ENCODE data around the gene SLC44A3.
A peak's percentile ranks its signal among the peaks of the same experiment; 100 is the strongest.

Gene SLC44A3

DNA sequence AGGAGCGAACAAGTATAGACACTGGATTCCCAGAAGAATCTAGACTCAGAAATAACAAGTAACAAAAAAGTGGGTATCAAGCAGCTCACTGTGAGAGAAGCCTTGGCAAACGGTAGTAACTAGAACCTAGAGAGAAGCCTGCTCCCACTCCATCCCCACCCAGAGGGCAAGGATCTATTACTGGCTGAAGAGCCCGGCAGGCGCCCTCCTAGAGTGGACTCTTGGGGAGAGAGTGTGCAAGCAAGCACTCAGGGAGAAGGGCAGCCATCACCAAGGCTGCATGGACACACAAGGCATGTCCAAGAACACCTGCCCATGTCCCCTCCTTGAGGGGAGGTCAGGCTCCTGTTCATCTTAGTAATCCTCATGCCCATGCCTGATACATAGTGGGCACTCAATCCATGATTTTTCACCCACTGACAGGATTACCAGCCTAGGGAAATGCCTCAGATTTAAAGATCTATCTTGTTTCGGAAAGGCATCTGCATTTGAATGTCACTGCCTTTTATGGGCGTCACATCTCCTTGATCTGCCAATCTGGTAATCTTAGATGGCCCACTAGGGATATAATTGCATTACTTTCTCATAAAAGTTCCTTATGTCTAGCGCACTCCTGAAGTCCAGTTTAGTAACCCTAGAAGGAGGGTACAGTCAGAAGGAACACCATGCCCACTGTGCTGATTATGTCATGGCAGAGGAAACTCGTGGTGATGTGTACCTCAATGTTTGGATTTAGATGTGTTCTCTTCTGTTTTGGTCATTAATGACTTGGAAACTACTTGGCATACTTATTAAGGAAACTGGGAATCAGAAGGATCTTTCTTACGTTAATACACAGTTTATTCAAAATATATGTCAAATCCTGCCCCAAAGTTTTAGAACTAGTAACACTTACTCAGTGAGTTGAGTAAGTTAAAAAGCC, 92.4 kb downstream of the SLC44A3 start:
- no peak for DNase-seq

DNA sequence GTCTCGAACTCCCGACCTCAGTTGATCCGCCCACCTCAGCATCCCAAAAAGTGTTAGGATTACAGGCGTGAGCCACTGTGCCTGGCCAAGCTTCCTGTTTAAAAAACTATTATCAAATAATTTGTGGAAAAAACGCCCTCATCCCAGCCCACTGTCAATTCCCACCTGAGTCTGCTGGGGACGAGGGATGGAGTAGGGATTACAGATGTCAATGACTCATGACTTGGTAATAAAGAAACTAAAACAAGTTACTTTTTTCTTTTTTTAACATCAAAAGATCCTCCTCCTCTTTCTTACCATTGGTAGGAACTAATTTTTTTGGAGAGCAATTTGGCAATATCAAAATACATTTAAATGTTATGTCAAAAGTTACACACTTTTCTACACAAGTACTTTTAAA, 97.1 kb downstream of the SLC44A3 start:
- DNase-seq: no peak

DNA sequence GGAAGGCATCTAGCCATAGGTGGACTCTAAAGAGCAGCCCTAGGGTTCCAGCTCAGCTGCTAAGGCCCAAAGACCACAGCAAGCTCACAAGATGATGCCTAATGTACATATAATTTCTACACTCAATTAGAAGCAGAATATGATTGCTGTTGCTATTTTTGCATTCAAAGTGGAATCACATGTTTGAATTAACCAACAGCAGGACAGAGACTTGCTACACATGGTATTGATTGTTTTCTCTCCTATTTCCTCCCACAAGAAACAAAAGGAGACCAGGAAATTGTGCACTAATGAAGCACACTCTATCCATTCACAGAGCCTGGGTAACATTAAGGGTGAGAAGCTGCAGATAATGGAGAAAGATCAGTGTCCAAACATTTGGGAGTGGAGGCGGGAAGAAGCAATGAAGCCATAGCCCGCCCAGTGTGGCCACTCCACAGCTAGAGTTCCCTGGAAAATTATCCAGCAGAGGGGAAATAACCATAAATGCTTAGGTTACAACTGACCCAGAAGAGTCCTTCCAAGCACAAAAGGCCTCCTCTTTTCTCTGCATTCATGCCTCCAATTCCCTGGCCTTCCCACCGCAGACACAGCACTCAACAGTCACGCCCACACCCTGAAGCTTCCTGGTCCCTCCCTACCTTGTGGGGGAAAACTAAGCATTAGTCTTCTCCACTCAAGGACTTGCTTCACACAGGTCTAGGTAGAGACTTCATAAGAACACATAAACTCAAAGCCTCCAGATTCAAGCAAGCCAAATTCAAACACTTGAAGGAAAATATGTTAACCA, 99.3 kb downstream of the SLC44A3 start:
- no peak for DNase-seq

DNA sequence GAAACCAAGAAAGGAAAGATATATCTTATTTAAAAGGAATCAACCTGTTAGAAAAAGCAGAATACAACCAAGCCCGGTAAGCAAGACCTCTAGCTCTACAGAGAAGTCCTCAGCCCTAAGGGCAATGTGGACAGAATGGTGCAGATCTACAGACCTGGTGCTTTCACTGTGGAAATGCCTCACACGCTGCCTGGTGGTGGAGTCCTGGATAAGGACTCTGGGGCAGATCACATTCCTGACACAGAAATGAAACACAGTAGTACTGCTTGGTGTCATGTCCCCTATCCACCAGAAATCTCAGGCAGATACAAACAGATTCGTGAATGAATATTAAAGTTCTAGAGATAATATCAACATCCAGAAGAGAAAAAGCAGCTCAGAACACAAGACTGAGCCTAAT, 99.9 kb downstream of the SLC44A3 start:
- no peak for DNase-seq

DNA sequence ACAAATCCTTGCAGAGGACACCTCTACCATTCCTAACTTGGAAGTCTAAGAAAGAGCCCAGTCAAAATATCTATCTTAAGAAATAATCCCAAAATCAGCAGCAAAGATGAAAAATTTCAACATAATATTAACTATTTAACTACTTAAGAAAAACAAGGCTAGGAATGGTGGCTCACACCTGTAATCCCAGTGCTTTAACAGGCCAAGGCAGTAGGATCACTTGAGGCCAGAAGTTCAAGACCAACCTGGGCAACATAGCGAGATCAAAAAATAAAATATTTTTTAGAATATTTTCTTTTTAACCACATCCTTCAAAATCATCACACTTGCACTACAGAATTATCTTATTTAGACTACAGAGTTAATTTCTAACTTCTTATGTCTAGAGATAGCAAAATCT, 101.8 kb downstream of the SLC44A3 start:
- no peak for DNase-seq

DNA sequence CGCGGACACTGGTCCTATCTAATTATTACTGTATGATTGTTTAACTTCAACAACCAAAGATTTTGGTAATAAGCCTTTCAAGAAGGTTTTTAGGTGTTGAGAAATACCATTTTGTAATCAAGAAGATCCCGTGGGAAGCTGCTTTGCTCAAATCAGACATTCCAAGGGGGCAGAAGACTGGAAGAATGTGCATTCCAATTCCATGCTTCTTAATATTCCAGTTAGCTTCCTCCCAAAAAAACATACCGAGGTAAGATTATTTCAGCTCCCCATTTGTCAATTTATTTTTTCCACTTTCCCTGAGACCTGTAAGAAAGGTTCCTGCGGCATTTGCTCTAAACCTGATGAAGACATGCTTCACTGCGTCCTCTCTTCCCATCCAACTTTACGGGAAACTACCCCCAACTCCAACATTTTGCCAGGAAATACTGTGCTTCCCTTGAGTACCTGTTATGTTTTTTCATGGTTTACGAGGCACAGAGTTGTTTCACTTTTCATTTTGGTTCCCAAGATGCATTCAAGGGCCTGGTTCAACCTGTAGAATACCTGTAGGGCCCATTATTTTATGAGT, 102.7 kb downstream of the SLC44A3 start:
- no peak for DNase-seq

DNA sequence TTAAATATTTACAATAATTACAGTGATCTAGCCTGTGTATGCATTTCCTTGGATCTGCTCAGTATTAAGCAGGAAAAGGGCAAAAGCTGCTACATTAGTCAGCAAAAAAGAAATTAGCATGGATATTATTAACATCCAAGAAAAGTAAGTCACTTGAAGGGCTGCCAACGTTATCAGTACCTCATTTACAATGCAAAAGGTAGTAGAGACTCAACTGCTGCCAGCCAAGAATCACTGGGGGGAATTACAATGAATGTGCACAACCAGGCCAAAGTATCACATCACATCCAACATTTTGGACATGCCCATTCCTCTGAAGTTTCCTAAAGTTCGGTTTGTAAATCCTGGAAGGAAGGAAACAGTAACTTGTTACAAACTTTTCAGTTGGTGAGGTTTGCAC, 104.8 kb downstream of the SLC44A3 start:
- DNase-seq: peak; percentile 36

DNA sequence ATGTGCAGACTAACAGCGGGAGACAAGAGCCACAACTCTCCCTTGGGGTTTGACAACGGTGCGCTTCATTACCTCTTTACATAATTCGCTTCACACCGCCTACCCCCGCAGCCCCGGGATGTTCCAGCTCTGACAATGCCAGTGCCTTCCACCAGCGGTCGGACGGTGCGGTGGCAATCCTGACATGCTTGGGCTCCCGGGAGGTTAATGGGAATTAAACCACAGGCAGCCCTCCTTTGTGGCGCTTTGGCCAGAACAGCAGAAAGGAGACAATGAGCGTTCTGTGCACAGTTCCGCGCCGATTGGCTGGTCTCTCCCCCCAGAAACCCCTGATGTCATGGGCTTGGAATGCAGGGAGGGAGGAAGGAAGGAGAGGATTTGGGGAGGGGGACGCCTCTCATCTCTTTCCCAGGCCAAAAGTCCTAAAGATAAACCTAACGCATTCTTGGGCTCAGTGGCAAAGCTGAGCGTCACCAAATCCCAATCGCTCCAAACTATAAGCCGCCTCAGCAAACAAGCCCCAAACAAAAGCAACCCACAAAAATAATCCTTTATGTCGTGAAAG, 105.5 kb downstream of the SLC44A3 start:
- DNase-seq: peak; percentile 42

DNA sequence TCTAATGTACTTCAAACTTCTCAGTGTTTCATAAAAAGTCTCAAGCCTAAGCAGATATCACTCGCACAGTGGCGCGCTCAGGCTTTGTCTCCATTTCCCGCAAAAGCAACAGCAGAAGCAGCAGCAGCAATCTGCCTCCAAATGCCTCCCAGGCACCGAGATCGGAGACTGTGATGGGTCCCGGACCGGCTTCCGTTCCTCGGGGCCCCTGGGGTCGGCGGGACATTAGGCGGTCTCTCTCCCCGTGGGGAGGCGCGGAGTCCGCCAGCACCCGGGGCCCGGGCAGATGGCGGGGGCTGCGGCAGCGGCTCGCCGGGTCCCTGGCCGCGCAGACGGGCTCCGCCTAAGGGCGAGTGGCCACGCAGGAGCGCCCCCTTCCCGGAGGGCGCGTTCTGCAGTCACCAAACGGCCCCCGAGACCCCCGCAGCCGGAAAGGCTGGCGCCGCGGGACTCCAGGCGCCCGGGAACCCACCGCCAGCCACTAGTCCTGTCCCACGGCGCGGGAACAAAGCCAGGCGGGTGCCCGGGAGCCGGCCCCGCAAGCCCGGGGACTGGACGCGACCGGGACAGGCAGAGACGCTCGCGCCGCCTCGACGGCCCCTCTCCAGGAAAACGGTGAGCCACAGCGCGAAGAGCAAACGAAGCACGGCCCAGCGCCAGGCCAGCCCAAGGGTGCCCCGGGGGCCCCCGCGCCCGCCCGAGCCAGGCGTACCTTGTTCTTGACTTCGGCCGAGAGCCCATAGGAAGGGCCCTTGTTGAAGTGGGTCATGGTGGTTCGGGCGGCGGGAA, 106.2 kb downstream of the SLC44A3 start:
- DNase-seq: peak; percentile 37

DNA sequence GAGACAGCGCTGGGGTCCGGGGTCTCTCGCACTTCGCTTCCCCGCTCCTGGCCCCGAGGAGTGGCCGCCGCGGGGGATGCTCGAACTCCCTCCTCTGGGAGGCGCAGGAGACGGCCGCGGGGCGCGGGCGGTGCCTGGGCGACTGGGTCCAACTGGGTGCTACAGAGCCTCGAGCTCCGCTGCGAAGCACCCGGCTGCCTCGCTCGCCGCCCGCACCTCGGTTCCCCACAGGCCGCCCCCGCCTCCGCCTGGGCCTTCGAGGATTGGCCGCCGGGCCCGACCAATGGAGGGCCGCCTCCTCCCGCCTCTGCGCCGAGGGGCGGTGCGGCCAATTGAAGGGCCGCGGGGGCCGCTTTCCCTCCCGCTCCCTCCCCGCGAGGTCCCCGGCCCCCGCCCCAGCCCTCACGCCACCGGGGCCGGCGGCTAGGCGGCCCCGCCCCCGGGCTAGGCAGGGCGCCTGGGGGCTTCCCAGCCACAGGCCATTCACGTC, 106.8 kb downstream of the SLC44A3 start, which contains the start of gene CNN3:
TSS of gene CNN3 (minus strand) at position 196 of the 490 bp plus-strand sequence. CDS start 216 bp downstream, outside the sequence.
- peak; percentile 55 for DNase-seq

DNA sequence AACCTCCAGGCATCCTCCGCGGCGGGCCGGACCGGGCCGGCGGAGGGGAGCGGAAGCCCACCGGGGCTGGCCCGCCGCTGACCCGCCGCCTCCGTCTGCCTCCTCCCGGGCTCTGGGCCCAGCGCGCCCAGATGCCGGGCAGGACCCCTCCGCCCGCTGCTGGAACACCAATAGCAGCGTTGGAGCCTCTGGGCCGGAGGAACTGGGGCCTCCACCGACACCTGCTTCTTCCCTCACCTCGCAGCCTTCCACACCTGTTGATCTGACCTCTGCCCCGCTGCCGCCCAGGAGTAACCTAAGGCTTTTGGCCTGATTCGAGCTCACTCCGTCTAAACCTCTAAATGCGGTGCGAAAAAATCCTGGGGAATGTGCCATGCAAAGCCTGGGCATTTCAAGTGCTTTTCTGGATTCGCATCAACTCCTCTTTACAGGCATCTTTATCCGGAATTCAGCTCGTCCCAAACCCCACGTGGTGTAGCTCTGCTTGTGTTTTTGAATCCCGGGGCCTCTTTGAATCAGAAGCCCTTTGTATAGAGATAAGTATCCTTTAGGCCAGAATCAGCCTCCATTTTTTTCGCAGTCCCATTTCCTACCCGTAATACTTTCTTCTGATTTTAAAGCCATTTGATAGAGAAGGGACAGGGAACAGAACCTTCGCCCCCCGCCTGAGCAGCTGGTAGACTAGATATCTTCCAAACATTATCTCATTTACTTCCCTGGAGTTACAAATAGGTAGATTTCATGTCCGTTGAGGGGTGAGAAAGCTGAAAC, 107.4 kb downstream of the SLC44A3 start:
- DNase-seq: no peak

DNA sequence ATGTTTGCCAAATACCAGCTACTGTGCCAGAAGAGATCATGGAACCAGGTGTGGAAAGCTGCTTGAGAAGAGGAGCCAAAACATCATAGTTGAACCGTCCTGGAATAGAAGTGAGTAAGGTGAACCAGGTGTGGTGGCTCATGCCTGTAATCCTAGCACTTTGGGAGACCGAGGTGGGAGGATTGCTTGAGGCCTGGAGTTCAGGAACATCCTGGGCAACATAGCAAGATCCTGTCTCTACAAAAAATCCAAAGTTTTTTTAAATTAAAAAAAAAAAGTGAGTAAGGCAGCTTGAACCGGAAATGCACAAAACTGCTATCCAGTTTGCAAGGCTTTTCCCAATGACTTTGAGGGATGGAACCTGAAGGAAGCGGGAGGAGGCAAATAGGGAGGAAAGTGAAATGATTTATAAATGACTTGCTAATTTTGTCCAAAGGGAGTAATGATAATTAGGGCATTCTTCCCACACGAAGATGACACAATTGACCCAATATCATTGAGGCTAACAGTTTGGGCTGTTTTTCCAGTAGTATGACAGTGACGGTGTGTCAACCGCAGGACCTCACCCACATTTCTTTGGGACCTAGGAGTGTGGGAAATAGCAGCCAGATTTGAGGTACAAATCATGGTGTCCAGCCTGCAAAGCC, 108.3 kb downstream of the SLC44A3 start:
- no peak for DNase-seq

DNA sequence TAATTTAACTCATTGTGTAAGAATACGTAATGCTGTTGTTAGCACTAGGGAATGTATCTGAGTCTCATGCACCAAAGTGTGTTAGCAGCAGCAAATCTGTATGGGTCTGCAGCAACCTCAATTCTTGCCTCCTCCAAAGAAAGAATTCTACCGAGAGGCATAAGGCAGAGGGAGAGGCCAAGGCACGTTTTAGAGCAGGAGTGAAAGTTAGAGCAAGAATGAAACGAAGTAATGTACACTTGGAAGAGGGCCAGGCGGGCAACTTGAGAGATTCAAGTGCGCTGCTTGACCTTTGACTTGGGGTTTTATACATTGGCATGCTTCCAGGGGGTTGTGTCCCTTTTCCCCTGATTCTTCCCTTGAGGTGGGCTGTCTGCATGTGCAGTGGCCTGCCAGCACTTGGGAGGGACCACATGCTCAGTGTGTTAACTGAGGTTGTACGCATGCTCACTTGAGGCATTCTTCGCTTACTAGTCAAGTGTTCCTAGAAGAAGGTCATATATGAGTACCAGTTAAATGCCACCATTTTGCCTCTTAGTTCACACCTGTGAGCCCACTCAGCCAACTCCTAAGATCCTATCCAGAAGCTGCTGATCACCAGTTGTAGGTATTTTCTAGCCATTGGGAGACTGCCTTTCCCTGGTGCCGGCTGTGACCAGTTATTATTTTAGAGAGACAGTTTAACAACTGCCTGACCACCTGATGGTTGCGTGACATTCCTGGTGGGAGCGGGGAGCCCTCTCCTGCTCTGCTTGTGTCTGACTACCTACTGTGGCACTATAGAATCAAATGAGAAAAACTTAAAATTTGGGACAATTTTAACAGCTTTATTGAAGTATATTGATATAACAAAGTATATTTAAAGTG, 109.4 kb downstream of the SLC44A3 start:
- DNase-seq: no peak

DNA sequence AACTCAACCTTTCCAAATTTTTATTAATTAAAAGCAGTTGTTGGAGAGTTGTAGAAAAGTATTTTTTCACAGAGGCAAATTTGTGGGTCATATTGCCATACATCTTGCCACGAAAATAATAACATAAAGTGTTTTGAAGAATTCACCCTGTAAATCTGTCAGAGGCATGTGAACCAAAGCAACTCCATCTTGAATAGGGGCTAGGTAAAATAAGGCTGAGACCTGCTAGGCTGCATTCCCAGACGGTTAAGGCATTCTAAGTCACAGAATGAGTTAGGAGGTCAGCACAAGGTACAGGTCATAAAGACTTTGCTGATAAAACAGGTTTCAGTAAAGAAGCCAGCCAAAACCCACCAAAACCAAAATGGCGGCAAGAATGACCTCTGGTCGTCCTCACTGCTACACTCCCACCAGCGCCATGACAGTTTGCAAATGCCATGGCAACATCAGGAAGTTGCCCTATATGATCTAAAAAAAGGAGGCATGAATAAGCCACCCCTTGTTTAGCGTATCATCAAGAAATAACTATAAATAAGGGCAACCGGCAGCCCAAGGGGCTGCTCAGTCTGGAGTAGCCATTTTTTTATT, 111.2 kb downstream of the SLC44A3 start:
- DNase-seq: no peak

DNA sequence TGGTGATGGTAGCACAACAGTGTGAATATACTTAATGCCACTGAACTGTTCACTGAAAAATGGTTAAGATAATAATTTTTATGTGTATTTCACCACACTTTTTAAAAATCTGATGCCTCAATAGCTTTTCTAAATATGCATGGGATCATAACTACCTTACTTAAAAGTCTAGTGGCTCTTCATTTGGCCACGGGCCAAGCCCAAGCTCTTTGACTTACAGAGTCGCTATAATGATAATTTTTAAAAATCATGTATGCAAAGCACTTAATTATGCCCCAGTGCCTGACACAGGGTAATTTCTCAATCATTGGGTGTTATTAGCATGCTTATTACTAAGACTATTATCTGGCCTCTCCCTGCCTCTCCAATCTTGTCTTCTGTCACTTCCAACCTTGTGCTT, 114.4 kb downstream of the SLC44A3 start:
- no peak for DNase-seq

DNA sequence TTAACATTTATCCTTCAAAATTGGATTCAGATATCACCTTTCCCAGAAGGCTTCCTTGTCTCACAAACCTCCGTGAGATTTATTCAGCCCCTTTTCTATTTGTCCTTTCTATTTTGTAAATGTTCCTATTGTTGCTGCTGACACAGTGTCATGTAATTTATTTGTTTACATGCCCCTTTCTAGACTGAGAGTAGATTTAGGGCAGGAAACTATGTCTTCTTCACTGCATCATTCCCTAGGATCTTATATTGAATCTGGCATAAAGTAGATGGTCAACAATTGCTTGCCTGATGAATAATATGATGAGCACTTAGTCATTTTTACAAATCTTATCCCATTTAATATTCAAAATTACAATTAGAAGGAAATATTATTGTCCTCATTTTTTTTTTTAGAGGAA, 114.9 kb downstream of the SLC44A3 start:
- DNase-seq: no peak

DNA sequence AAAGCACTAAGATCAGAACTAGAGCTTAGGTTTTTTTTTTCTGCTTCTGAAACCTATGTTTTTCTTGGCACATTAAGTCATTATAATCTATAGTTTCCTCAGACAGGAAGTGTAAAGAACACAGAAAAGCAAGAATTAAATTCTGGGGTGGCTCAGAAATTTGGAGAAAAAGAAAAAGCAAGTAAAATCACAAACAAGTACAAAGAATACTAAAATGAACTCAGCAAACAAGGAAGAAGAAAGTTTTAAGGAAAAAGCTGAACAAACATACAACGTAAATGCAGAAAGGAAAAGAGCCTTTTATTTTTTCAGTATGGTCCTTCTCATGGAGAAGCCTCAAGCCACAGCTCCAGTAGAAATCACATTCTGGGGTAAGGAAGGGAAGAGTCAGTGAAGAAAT, 115.3 kb downstream of the SLC44A3 start:
- DNase-seq: no peak

DNA sequence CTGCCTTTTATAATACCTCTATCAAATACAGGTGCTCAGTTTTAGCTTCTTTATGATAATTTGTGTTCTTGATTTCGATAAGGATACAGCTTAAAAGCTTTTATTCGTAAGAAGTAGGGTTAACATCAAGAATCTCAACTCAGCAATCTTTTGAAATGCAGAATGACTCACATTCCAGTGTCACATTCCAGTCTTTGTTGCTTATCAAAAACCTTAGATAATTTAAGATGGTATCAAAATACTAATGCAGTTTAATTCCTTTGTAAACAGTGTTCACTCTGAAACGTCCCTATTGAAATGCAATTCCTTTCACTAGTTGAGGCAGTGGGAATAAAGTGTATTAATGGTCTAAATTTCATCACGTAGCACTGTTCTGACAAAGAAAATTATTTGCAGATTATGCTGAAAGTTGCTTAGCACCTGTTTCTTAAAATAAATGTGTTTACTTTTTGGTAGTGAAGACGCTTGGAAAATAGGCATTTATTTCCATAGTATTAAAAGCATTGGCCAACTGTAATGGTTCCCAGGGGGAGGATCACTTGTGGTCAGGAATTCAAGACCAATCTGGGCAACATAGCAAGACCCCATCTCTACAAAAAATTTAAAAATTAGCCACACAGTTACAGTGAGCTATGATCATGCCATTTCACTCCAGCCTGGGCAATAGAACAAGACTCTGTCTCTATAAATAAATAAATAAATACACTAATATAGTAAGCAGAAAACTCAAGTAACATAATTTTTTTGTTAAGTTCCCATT, 116.9 kb downstream of the SLC44A3 start:
- DNase-seq: no peak

DNA sequence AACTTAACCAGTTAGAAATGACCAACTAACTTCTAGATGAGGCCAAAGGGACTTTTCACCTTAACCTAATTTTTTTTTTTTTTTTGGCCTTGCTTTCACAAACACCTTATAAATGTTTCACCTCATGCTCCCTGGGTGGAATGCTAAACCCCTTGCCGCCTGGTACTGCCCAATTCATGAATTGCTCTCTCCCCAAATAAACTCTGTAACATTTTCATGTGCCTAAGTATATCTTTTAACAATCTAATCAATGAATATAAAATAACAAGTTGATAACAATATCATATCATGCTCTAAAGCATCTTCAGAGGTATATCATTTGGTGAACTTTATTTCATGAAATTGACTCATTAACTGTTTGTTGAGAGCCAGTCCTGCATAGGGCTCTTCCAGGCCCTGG, 117.7 kb downstream of the SLC44A3 start:
- DNase-seq: no peak

All from DMS 273 treated with DMSO at 0.1 percent for 48 hours (cell line).